ENCODE results near the gene PLCXD3. TPM values are rescaled to one million over a fixed set of nuclear protein-coding genes. Genes with fewer than 3 reads are reported as not detected.
A peak's percentile ranks its signal among the peaks of the same experiment; 100 is the strongest.

Gene PLCXD3
- total RNA-seq, 1 experiment from 2014 or later: 5.0 TPM

GRCh38 chr5:41339339-41339738 lies 171.1 kb downstream of the PLCXD3 start:
- no peaks in the 10 kb centered on the region for H3K27me3 ChIP-seq (ENCODE audit: low read length)
- DNase-seq: no peak
- intact Hi-C loops (cut with micrococcal nuclease): no loop called here
- no peak overlapping the region for H3K27ac ChIP-seq (ENCODE audit: low read length)
- peaks cover 12% of the 10 kb centered on the region for H3K4me1 ChIP-seq (ENCODE audit: insufficient read depth, low read length)
- H4K20me1 ChIP-seq (ENCODE audit: low read length): no peaks in the 10 kb centered on the region
- no peak for TF ChIP-seq EZH2 (IDR thresholded peaks at IDR 0.05; ENCODE audit: low read length, unreplicated experiment)
- no peak for TF ChIP-seq EZH2phosphoT487 (IDR thresholded peaks at IDR 0.05; ENCODE audit: borderline replicate concordance, low read length)
- no peak for TF ChIP-seq CTCF (conservative IDR thresholded peaks at IDR 0.05; ENCODE audit: low read depth, low read length)
- no peaks in the 10 kb centered on the region for H3K9me2 ChIP-seq (replicated peaks; ENCODE audit: low read length)
- no peak for ATAC-seq
- no peaks in the 10 kb centered on the region for H3F3A ChIP-seq (ENCODE audit: low read length, unreplicated experiment)
- no peak overlapping the region for H3K4me3 ChIP-seq (ENCODE audit: low read length)
- ChIA-PET CTCF (no interaction called here), POLR2A (ENCODE audit: unreplicated experiment) (no interaction called here)
- no peak overlapping the region for H3K9ac ChIP-seq (ENCODE audit: low read length)
- H3K4me2 ChIP-seq (ENCODE audit: low read length): no peak overlapping the region
- no peak overlapping the region for H2AFZ ChIP-seq (ENCODE audit: low read length)
- no peaks in the 10 kb centered on the region for H3K79me2 ChIP-seq (ENCODE audit: low read length)
- no peaks in the 10 kb centered on the region for H3K36me3 ChIP-seq (ENCODE audit: low read depth, low read length)
- BruUV-seq (replicated peaks): no TSS peak
- H3K9me3 ChIP-seq (ENCODE audit: low read length): no peaks in the 10 kb centered on the region

GRCh38 chr5:41338136-41338675 lies 172.2 kb downstream of the PLCXD3 start:
- no TSS peak for BruUV-seq (replicated peaks)
- no peak for DNase-seq
- no peak for TF ChIP-seq EZH2phosphoT487 (IDR thresholded peaks at IDR 0.05; ENCODE audit: borderline replicate concordance, low read length)
- no peak for TF ChIP-seq EZH2 (IDR thresholded peaks at IDR 0.05; ENCODE audit: low read length, unreplicated experiment)
- peak; percentile 40 for TF ChIP-seq CTCF (conservative IDR thresholded peaks at IDR 0.05; ENCODE audit: low read depth, low read length)
- no peaks in the 10 kb centered on the region for H3K79me2 ChIP-seq (ENCODE audit: low read length)
- no peak overlapping the region for H3K4me3 ChIP-seq (ENCODE audit: low read length)
- peaks cover 8% of the 10 kb centered on the region for H3K4me1 ChIP-seq (ENCODE audit: insufficient read depth, low read length)
- no peak for ATAC-seq
- no peak overlapping the region for H3K9ac ChIP-seq (ENCODE audit: low read length)
- H3K9me3 ChIP-seq (ENCODE audit: low read length): no peaks in the 10 kb centered on the region
- no peak overlapping the region for H2AFZ ChIP-seq (ENCODE audit: low read length)
- no peaks in the 10 kb centered on the region for H3K36me3 ChIP-seq (ENCODE audit: low read depth, low read length)
- H3K9me2 ChIP-seq (replicated peaks; ENCODE audit: low read length): no peaks in the 10 kb centered on the region
- H3K27me3 ChIP-seq (ENCODE audit: low read length): no peaks in the 10 kb centered on the region
- H3F3A ChIP-seq (ENCODE audit: low read length, unreplicated experiment): no peaks in the 10 kb centered on the region
- ChIA-PET CTCF (no interaction called here), POLR2A (ENCODE audit: unreplicated experiment) (no interaction called here)
- no peaks in the 10 kb centered on the region for H4K20me1 ChIP-seq (ENCODE audit: low read length)
- intact Hi-C loops (cut with micrococcal nuclease): no loop called here
- H3K4me2 ChIP-seq (ENCODE audit: low read length): no peak overlapping the region
- H3K27ac ChIP-seq (ENCODE audit: low read length): no peak overlapping the region

GRCh38 chr5:41337724-41338123 lies 172.7 kb downstream of the PLCXD3 start:
- Histone ChIP-seq H2AFZ (ENCODE audit: low read length) (no peak overlapping the region), H3K4me1 (ENCODE audit: insufficient read depth, low read length) (peaks cover 8% of the 10 kb centered on the region), H4K20me1 (ENCODE audit: low read length) (no peaks in the 10 kb centered on the region), H3K79me2 (ENCODE audit: low read length) (no peaks in the 10 kb centered on the region), H3K9me2 (replicated peaks; ENCODE audit: low read length) (no peaks in the 10 kb centered on the region), H3K9ac (ENCODE audit: low read length) (no peak overlapping the region), H3K4me3 (ENCODE audit: low read length) (no peak overlapping the region), H3K27ac (ENCODE audit: low read length) (no peak overlapping the region), H3K36me3 (ENCODE audit: low read depth, low read length) (no peaks in the 10 kb centered on the region), H3K27me3 (ENCODE audit: low read length) (no peaks in the 10 kb centered on the region), H3F3A (ENCODE audit: low read length, unreplicated experiment) (no peaks in the 10 kb centered on the region), H3K9me3 (ENCODE audit: low read length) (no peaks in the 10 kb centered on the region), H3K4me2 (ENCODE audit: low read length) (no peak overlapping the region)
- ChIA-PET POLR2A (ENCODE audit: unreplicated experiment) (no interaction called here), CTCF (no interaction called here)
- TF ChIP-seq EZH2phosphoT487 (IDR thresholded peaks at IDR 0.05; ENCODE audit: borderline replicate concordance, low read length): no peak
- no peak for TF ChIP-seq EZH2 (IDR thresholded peaks at IDR 0.05; ENCODE audit: low read length, unreplicated experiment)
- no peak for TF ChIP-seq CTCF (conservative IDR thresholded peaks at IDR 0.05; ENCODE audit: low read depth, low read length)
- no peak for DNase-seq
- intact Hi-C loops (cut with micrococcal nuclease): no loop called here
- no peak for ATAC-seq
- BruUV-seq (replicated peaks): no TSS peak
